Stimulated activated CD4-positive, alpha-beta T cell treated with anti-CD3 and anti-CD28 coated beads, Interleukin-1b, Interleukin-23, amount 100 ng/mL, for 1 hour (primary cell): ENCODE measurements around the gene E2F4.

ENCODE experiments used
- DNase-seq, 2 donors: peaks; one replicate each; pipeline ENCODE4 v3.0.0-alpha.2; 2020; ENCODE audit warnings: low read depth in 2 of 2

The E2F4 gene

GRCh38 chr16:67157892-67158635 lies 33.9 kb upstream of the E2F4 start:
- no peak for DNase-seq

GRCh38 chr16:67158637-67159600 lies 33.0 kb upstream of the E2F4 start:
- DNase-seq, result peak; percentile 50 to 57

DNA sequence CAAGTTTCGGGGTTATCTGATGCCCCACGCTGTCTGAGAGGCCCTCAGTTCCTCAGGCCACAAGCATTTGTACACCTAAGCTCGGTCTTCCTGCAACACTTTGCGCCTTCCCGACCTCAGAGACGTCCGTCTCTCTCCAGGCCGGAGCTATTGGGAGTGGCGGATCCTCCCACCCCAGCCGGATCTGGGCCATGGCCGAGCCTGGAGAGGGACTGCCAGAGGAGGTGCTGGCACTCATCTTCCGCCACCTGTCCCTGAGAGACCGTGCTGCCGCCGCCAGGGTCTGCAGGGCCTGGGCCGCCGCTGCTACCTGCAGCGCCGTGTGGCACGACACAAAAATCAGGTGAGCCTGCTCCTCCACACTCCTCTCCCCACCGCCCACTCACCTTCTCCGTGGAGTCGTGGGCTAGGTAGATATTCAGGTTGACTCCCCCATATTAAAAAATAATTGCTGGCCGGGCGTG lies 30.3 kb upstream of the E2F4 start:
- DNase-seq, result no peak

GRCh38 chr16:67162506-67163163 lies 29.3 kb upstream of the E2F4 start:
- no peak for DNase-seq

DNA sequence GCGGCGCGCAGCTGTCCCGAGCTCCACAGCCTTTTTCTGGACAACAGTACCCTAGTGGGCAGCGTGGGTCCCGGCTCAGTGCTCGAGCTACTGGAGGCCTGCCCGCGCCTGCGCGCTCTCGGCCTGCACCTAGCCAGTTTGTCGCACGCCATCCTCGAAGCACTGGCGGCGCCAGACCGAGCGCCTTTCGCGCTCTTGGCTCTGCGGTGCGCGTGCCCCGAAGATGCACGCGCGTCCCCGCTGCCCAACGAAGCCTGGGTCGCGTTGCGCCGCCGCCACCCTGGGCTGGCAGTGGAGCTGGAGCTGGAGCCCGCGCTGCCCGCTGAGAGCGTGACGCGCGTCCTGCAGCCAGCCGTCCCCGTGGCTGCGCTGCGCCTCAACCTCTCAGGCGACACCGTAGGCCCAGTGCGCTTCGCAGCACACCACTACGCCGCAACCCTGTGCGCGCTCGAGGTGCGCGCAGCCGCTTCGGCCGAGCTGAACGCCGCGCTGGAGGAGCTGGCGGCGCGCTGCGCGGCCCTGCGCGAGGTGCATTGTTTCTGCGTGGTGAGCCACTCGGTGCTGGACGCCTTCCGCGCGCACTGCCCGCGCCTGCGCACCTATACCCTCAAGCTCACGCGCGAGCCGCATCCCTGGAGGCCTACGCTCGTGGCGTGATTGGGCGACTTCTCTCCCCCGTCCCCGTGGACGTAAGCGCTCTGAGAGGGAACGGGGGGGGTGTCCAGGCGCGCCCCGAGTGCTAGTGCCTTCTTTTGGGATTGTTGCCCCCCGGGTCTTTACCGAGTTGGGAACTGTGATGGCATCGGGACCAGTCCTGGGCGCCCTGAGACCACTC lies 28.6 kb upstream of the E2F4 start:
- no peak for DNase-seq

- no peak for DNase-seq
These were observed 27.9 kb upstream of the E2F4 start for GRCh38 chr16:67163999-67164558.

DNA sequence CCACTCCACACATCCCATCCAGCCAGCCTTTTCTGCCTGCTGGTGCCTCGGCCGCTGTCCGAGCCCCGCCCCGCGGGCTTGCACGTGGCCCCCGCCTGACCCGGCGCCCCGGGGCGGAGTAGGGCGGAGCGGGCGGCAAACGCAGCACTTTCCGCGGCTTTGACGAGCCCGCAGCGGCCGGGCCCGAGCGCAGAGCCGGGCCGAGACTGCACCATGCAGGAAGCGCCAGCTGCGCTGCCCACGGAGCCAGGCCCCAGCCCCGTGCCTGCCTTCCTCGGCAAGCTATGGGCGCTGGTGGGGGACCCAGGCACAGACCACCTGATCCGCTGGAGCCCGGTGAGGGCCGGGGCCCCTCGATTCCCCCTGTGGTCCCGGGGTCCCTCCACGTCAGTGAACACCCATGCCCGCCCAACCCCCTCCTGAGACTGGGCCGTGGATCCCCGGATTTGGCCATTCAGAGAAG lies 27.3 kb upstream of the E2F4 start, which contains the start of gene HSF4:
HSF4 (plus strand) TSS at position 147 of the 463 bp plus-strand sequence; CDS start at position 214, 67 bp downstream.
- no peak for DNase-seq

DNA sequence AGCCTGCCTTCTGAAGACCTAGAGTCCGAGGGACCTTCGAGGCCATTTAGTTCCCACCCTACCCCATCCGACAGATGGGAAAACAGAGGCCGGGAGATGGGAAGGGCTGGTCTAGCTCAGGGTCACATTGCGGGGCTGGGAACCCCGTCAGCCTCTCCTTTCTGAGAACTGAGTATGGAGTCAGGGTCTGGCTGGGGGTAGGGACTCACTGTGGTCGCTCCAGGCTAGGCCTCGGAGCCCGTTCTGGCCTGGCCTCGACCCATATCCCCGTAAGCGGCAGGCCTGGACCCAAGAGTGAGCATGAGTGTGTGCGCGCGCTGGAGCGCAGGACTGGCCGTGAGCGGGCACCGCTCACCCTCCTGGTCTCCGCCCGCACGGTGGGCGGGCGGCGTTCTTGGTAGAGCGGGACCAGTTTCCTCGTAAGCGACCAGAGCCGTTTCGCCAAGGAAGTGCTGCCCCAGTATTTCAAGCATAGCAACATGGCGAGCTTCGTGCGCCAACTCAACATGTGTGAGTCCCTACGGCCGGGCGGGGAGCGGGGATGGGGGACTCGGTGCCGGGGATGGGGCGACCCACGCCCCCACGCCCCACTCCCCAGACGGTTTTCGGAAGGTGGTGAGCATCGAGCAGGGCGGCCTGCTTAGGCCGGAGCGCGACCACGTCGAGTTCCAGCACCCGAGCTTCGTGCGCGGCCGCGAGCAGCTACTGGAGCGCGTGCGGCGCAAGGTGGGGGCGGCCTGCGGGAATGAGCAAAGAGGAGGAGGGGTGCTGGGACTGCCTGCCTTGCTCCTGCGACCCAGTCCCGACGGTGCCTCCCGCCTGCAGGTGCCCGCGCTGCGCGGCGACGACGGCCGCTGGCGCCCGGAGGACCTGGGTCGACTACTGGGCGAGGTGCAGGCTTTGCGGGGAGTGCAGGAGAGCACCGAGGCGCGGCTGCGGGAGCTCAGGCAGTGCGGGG lies 26.6 kb upstream of the E2F4 start:
- DNase-seq, result no peak

- no peak for DNase-seq
These were observed 25.8 kb upstream of the E2F4 start for GRCh38 chr16:67166110-67166547.

DNA sequence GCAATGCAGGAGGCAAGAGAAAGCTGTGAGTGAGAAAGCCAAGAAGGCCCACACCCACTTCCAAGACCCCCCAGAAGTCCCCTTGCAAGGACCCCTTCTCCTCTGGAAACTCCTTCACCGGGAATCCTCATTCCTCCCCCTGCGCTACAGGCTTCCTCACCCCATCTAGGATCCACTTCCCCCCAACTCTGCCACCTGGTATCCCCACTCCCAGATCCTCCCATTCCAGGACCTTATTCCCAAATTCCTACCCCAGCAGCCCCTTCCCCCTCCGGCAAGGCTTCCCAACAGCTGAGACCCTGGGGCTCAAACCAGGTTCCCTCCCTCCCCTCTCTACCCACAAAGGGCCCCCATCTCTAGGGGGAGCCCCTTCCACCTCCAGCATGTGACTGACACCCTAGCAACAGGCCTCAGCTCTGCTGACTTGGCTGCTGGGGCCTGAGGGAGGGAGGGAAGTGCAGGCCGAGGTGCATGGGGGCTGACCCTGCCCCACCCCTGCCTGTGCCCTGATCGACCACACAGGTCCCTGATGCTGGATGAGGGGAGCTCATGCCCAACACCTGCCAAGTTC lies 25.3 kb upstream of the E2F4 start:
- no peak for DNase-seq

- no peak for DNase-seq
These were observed 24.4 kb upstream of the E2F4 start for GRCh38 chr16:67167588-67167987.

- no peak for DNase-seq
These were observed 22.9 kb upstream of the E2F4 start for GRCh38 chr16:67169011-67169451.

- DNase-seq, result no peak
These were observed 22.2 kb upstream of the E2F4 start for GRCh38 chr16:67169642-67170167.

DNA sequence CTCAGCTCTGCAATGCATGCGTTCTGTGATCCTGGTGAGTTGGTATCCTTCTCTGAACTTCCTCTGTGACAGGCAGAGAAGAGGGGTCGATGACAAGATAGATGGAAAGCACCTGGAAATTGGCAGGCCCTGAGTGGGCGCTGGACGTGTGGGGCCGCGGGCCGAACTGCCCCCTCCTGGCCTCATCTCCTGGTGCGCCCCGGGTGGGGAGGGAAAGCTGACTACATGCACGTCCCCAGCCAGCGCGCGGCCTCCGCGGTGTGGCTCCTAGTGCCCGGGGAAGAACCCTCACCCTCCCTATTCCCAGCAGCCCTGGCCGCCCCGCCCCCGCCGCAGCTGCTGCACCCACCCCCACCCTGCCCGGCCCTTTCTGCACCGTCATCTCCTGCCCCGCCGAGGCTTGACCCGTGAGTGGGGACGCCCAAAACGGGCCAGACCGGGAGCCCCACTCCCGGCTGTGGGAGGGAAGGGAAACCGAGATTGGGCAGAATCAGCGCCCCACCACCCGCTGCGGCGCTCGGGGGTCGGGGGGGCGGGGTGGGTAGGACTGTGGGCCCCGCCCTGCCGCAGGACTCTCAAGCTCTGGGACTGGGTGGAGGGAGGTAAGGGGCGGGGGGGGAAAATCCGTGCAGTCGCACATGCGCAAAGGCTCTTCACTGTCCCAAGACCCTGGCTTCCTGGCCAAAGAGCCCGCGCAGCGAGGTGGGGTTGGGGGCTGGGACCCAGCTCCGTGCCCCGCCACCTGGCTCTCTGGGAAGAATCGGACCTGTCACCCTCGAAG lies 21.6 kb upstream of the E2F4 start, which contains the start of gene NOL3:
NOL3 (plus strand) TSS at position 371 of the 781 bp plus-strand sequence.
- no peak for DNase-seq

DNA sequence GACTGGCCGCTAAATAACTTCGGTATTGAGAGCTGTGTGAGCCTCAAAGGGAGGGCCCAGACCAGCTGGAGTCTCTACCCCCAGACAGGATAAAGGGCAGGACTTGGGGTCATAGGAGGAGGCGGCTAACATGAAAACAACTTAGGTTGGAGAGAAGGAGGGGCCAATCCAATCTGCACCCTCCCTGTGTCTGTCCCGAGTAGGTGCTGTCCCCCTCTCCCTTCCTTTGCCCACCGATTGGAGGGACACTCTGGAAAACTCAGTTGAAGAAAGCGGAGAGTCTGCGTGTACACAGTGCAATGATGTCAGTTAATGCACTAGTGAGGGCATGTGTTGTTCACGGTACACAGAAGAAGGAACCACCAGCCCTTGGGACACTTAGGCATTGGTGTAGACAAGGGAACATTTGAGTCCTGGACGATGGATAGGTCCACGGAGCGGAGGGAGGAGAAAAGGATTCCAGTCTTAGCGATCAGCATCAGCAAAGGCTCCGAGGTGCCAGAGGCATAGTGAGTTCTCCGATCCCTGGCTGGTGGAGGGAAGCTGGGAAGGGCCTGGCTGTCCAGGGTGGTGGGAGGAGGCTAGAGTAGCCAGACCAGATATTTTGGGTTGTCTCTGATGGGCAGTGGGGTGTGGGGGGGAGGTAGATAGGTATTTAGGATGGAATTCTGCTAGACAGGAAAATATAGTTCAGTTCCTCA lies 20.9 kb upstream of the E2F4 start:
- no peak for DNase-seq

GRCh38 chr16:67173323-67173722 lies 18.6 kb upstream of the E2F4 start:
- DNase-seq, result no peak
